ENCODE measurements around the gene CCDC87.

- TF ChIP-seq YY1 (IDR thresholded peaks at IDR 0.05) (no peak), TAF1 (conservative IDR thresholded peaks at IDR 0.05) (no peak), CTCF (IDR thresholded peaks at IDR 0.05; ENCODE audit: low read depth, low read length, missing input control) (no peak), JUND (IDR thresholded peaks at IDR 0.05) (no peak), RAD21 (IDR thresholded peaks at IDR 0.05) (no peak), FOXA1 (IDR thresholded peaks at IDR 0.05) (no peak)
These were observed 11.3 kb upstream of the CCDC87 start for GRCh38 chr11:66604155-66604554.

All from liver (tissue), 3 donors.